GM21723 (cell line): Measurements from ENCODE around the gene CAPN9.

Experiments
- ATAC-seq: cut with Tn5 transposase; IDR thresholded peaks from one replicate; pipeline ENCODE4 v1.9.1; 2021; ENCODE audit warnings: mild to moderate bottlenecking, moderate library complexity; ENCODE audit not compliant: unreplicated experiment

The CAPN9 gene

DNA sequence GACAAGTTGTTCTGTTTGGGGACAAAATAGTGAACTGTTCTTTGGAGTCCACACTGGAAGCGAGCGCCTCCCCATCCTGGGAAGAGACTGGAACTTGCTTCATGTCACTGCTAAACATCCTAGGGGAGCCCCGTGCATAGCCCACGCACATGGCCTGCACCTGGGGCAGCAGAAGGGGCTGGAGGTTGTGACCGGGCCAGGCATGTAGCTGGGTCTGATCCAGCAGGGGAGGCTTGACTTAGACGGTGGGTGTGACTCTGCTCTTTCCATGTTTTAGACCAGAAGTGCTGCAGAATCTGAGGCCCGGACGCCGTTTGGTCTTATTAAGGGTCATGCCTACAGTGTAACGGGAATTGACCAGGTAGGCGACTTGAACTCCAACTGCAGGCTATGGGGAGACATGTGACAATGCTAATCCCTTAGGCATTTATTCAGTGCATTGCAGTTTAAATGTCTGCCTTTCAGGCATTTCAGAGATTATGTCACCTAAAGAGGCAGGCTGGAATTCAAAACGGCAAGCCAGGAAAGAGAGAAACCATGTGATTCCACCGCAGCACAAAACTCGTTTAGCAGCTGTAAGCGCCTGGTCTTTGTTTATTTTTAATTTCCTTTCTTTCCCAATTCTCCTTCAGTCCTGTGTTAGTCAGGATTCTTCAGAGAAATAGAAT is 21.8 kb downstream of the CAPN9 start:
- ATAC-seq: no peak

DNA sequence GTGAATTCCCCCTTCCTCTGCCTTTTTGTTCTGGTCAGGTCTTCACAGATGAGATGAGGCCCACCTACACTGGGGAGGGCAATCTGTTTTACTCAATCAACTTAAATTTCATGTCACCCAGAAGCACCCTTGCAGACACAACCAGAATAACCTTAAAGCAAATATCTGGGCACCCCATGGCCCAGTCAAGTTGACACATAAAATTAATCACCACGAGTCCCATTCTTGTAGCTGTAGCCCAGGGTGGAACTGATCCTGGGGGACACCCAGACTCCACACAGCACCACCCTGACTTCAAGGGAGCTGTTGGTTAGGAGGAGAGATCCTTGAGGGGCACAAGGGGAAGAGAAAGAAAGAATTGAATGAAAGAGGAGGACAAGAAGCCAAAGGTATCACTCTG is 23.1 kb downstream of the CAPN9 start:
- no peak for ATAC-seq

DNA sequence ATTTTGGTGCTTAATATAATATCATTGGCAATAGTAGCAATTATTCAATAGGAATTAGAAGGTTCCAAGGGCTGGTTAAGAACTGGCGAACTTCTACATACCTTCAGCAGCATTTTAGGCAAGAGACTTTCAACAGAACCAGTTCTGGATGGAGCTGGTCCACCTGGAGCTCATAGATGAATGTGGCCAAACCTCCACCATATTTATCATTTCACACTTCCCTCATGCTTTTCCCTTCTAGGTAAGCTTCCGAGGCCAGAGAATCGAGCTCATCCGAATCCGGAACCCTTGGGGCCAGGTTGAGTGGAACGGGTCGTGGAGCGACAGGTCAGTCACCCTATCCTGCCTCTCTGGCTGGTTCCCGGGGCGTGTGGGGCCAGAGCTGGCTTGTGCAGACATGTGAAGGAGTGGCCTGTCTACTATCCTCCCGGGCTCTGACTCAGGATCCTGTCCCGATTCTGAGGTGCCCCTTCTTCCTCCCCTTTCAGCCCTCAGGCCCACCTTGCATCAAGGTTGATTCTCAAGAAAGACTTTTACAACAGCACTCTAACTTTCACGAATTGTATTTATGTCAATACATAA is 24.7 kb downstream of the CAPN9 start:
- ATAC-seq: no peak

DNA sequence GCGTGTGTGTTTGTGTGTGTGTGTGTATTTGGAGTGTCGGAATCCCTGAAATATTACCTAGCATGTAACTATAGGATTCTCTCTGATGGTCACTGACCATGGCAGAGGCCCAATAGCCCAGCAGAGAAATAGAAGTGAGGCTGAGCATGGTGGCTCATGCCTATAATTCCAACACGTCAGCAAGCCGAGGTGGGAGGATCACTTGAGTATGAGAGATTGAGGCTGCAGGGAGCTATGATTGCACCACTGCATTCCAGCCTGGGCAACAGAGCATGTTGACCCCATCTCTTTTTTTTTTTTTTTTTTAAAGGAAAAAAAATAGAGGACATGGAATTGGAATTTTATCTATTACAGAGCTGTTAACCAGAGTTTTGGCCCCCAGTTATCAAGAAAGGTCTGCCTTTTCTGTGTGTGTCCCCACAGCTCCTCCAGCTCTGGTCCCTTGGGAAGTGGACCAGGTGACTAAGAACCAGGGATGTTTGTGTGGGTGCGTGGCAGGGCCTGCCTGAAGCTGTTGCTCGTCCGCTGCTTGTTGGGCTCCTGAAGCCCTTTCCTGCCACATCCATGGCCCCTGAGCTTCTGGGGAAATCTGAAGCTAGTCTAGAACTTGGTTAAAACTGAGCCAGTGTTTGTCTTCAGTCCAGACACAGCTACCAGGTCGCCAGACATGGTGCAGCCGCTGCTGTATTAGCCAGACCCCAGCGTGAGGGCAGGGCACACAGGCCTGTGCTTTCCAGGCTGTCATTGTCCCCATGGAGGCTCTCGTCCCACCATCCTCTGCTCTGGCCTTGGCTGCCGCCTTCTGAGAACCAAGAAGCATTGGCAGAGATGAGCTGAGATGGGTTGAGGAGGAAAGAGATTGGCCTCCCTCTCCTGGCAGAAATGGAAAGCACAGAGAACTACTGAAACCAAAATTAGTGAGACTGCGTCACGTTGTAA is 25.5 kb downstream of the CAPN9 start:
- no peak for ATAC-seq

DNA sequence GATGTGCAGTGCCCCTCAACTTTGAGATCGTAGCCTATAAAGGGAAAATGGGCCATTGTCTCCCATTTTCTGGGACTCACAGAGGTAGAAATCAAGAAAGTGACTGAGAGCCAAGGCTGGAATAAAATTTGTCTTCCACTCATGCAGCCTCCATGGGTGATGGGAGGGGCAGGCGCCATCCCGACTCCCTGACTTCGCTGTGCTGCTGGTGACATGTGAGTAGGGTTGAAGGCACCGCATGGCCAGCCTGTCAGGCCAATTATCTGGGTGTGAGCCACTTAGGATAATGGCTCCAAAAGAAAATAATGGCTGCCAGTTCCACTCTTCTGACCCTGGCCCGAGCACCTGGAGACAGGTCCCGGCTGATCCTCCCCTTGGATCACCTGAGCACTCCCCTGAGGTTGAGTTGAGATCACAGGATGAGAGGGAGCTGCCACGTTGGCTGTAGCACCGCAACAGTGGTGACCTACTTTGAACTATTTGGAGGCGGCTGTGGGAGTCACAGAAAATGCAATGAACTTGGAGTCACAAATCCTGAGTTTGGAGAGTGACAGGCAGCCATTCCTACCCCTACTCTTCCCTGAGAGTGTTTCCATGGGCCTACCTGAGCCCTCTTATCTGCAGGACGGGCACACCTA is 26.3 kb downstream of the CAPN9 start:
- no peak for ATAC-seq

DNA sequence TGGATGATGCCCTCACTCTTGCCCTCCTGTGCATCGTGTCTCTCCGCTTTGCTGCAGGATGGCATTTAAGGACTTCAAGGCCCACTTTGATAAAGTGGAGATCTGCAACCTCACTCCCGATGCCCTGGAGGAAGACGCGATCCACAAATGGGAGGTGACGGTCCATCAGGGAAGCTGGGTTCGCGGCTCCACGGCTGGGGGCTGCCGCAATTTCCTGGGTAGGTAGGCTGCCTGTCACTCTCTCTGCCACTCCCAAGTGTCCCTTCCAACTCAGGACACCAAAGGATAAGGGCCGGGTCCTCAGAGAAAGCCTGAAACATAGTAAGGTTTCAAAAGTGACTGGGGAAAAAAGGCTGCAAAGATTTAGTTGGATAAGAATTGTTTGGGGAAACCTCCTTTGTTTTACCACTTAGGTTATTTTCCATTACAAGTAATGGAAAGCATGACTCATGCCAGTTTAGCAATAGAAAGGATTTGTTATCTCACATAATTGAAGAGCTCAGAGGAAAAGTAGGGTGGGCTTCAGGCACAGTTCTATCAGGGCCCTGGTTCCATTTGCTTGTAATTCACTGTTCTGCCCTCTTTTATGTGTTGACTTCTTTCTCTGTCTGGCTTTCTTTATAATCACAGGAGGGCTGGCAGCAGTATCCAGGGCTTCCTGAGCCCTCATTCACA is 31.9 kb downstream of the CAPN9 start:
- no peak for ATAC-seq

DNA sequence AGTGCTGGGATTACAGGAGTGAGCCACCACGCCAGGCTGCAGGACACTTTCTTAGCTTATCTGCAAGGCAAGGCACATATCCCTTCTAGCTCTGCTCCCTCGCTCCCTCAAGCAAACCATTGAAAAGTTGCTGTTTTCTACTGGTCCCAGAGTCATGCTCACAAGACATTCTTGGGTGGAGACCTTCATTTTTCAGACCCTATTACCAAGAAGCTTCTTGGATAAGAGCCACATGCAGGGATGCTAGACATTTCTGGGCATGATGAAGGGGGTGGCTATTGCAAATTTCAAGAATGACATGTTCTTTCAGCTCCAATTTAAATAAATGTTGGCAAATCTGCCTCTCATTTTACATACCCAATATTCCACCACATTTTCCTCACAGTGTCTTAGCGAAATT is 33.9 kb downstream of the CAPN9 start:
- ATAC-seq: no peak

DNA sequence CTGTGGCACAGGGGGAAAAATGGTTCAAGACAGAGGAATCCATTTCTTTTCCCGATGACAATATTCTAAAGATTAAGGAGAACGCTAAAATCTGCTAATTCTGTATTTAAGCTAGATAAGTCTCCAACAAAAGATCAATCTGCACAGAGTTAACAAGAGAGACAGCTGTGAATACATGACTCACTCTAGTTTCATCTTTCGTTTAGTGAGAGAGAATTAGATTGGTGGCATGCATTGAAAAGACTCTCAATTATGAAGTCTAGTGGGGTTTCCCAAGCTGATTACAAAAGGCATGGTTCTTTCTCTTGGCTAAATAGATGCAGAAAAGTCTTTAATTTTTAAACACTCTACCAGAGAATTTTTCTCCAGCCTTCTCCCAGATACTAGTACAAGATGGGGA is 34.4 kb downstream of the CAPN9 start:
- peak; percentile 74 for ATAC-seq

DNA sequence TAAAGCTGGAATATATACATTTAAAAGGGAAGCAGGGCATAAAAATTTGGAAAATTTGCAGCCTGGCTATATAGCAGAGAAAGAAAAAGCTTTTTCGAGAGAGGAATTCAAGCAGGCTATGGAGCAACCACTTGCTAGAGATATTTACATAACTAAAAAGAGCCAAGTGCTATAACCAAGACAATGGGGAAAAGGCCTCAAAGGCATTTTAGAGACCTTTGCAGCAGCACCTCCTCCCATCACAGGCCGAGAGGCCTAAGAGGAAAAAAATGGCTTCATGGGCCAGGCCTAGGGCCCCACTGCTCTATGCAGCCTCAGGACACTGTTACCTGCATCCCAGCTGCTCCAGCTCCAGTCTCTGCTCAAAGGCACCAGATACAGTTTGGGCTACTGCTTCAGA is 37.0 kb downstream of the CAPN9 start:
- no peak for ATAC-seq

DNA sequence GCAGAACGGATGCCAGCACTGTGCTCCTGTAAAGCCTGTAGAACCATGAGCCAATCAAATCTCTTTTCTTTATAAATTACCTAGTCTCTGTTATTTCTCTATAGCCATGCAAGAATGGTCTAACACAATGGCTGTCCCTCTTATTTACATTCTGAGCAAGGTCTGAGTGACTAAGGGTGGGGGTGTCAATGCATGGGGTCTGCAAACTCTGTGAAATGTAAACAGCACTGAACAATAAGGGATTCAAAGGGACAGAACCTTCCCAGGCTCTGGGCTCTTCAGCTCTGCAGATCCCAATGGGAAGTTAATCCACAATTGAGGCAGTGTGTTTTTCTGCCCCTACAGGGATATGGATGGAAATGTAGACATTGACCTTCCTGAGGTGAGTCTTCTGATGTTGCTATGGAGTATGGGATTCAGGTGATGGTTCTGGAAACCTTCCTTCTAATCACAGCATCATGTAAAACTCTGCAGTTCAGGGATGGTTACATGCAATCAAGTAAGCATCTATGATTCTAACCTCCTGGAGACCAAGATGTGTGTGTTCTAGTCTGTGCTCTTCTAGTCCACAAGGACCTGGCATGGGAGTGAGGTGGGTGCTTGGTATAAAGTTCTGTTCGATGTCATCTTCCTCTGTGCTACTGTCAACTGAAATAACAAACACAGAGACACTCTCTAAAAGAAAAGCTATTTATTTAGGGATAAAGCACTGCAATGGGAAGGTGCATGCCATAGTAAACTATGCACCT is 38.6 kb downstream of the CAPN9 start:
- no peak for ATAC-seq

DNA sequence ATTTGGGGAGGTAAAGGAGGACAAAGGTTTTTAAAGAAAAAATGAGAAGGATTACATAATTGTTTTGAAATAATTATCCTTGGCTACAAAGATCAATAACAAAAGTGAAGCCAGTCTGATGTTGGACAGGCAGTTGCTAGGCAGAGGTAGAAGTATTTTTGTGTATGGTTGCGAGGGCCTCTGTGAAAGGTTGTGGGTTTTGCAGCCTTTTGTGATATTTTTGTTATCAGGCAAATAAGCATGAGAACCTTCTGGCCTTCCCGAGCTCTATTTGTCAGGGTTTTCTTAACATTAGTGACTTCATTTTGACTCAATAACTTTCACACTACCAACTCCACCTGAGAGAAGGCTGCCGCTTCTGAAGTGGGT is 39.2 kb downstream of the CAPN9 start:
- ATAC-seq: no peak

DNA sequence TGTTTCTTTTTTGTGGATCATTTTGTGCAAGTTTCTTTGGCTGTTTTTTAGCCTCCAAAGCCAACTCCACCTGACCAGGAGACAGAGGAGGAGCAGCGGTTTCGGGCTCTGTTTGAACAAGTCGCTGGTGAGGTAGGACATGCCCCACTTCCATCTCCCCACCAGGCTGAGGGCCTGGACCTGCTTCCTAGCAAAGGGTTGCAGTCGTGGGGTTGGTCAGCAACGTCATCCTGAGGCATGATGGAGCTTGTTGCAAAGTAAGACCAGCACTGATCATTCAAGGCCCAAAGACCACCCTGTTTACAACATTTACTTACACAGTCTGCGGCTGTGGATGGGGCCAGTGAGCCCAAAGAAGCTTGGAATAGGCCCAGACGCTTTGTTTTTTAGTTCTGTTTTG is 40.3 kb downstream of the CAPN9 start:
- ATAC-seq: no peak

DNA sequence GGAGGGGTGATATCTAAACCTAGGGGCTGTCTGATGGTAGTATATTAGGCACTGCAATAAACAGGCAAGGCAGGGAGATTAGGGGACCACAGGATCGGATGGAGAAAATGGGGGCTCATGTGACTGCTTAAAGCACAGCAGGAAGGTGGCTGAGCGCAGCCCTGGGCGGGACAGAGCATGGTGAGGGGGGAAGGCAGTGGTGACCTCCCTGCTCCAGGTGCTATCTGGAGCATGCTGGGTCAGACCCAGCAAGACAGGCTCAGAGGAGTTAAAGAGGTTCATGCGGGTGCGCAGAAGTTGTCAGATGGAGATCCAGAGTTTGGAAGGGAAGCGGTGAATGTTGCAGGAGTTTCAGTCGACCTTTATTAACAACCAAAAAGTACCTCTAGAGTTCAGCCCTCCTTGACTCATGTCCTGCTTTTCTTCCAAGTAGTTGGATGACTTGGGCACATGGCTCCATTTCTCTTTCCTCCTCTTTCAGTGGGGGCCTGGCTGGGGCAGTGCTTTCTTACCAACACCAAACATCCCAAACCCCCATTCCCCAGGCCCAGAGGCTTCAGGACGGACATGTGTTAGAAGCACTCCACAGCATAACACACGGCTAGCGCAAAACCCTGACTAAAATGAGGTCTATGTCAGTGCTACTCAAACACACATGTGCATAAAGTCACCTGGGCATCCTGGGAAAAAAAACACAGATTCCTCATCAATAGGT is 41.5 kb downstream of the CAPN9 start:
- ATAC-seq: no peak

DNA sequence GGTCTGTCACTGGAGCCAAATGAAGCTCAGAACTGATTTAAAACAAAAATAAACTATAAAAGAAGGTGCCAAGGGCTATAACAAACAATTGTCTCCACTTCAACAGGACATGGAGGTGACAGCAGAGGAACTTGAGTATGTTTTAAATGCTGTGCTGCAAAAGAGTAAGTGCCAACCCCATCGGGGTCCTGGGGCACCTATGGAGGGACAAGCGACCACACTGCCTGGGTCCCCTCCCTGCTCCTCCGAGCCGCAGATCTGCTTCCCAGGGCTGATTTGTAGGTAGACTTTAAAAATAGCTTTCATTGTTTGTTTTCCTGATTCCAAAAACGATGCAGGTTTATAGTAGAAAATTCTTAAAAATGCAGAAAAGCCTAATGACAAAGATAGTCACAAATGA is 42.8 kb downstream of the CAPN9 start:
- no peak for ATAC-seq

DNA sequence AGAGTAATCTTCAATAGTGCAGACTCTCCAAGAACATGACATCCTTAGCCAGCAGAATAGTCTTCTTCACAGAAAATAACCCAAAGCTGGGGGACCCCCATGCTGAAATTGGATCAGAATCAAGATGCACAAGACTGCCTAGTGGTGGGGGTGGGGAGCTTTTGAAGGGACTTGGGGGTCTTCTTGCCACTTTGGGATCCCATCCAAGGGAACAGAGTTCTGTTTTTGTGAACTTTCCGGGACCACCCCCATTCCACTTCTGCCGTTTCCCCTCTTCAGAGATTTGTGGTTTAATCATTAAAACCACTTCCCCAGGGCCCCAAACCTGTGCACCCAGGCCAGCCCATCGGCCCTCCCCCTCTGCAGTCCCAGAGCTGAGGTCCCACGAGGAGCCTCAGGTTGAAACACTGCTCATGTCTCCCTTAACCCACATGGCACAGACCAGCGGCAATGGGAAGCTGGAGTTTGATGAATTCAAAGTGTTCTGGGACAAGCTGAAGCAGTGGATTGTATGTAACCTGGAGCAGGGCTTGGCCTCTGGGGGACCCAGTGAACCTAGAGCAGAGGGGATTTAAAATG is 44.9 kb downstream of the CAPN9 start:
- ATAC-seq: no peak

DNA sequence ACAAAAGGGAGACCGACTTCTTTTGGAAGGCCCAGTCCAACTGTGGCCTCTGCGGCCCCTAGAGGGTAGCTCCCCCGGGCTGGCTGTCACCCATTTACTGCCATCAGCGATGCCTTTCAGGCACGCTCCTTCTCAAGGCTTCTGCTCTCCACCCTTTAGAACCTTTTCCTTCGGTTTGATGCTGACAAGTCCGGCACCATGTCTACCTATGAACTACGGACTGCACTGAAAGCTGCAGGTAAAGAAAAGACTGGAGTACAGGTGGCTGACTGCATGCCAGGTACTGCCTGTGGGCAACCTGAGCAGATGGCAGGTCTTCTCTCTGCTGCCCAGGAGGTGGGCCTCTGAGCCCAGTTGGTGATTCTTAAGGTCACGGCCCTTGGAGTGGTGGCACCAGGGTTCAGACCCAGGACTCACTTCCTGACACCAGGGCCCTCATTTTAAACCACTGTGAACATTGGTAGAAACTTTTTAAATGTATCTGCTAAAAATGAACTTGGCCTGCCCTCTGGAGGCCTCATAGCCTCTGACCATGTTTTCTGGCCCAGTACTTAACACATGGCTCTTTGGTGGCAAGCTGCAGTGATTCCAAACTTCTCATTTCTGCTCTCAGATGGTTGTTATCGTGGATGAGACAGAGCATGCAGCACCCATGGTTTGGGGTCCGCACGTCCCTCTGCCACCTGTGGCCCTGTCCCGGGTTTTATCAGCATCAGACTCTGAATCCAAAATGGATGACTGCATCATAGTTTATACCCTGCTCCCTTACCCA is 45.7 kb downstream of the CAPN9 start:
- no peak for ATAC-seq

DNA sequence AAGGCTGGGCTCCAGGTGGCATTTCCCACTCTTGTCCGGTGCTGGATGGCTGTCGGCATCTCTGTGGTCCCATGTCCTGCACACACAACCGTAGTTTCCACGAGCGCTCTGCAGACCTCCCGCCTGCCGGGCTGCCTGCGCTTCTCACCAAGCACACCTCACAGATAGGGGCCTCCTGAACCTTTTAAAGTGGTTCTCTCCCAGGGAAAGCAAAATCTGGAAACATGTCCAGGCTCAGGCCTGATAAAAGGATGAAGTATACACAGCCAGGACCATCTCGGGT is 46.2 kb downstream of the CAPN9 start:
- ATAC-seq: no peak

DNA sequence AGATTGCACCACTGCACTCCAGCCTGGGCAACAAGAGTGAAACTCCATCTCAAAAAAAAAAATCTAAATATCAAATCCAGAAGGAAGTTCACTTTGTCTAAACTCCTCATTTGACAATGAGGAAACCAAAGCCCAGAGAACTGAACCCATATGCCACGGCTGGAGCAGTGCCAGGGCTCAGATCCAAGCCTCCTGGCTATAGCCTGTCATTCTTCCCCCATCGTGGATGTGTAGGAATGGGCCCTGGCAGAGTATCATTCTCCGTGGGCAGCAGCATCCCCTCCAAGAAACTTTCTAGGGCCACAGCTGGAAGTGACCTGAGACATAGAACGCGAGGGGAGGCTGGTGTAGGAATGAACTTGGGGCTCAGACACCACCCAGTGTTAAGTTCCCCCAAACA is 47.2 kb downstream of the CAPN9 start:
- no peak for ATAC-seq
